Activated T-cell treated with anti-CD3 and anti-CD28 coated beads, Interleukin-2, amount 50 U/mL, for 1 hour (primary cell): ENCODE data around the gene EBLN1.
"Not testable (repeated sequence)": the region's sequence is repeated elsewhere in the genome, so short reads cannot be mapped to it uniquely, and the experiment has no call there.

Source experiments
- DNase-seq: peaks from one replicate; pipeline ENCODE4 v3.0.0-alpha.2; 2020

The EBLN1 gene

DNA sequence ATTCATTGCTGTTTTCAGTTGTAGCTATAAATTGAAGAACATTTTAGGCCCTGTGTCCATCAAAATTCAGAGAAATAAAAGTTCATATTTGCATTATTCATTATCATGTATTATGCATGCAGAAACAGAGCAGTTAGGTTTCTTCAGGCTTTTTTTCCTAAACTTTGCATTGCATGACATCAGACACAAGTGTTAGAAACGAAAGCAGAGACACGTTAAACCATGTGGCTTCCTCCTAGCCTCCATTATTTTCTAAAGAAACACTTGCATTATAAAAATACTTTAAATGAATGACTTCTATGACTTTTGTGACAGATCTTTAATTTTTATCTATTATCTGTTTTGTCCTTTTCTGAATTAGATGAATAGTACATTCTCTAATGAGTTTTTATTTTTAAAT is 8.8 kb upstream of the EBLN1 start:
- DNase-seq, result no peak

- no peak for DNase-seq
Observed at GRCh38 chr10:22222236-22223190, 4.7 kb upstream of the EBLN1 start.

GRCh38 chr10:22219308-22219707 is 1.5 kb upstream of the EBLN1 start:
- no peak for DNase-seq

- no peak for DNase-seq
Observed at GRCh38 chr10:22218448-22218847, 633 bp upstream of the EBLN1 start.

DNA sequence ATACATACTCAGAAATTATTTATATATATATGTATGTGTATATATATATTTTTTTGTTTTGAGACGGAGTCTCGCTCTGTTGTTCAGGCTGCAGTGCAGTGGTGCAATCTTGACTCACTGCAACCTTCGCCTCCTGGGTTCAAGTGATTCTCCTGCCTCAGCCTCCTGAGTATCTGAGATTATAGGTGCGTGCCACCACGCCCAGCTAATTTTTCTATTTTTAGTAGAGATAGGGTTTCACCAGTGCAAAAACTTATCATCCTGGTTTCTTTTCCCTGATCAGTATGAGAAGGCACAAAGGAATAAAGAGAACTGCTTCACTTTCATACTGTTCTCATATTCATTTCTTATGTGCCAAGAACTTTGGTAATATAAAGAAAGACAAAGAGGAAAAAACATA is 731 bp downstream of the EBLN1 start:
- not testable (repeated sequence) for DNase-seq

DNA sequence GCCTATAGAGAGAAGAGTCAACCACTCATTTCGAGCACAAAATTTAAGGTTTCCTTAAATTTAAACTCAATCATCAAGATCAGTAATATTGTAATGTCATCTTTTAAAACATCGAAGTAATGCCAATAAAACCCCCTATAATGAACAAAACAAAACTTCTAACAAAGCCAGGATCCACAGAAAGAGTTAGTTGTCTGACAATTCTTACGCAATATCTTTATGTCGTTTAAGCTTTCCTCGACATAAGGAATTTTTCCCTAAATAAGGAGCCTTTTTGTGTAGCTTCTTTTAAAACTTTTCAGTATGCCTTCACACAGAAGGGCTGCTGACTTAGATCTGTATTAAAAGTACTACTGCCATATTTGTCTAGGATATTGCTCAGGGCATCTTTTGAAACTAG is 7.5 kb downstream of the EBLN1 start:
- no peak for DNase-seq

- DNase-seq, result no peak
Observed at GRCh38 chr10:22193945-22194344, 23.9 kb downstream of the EBLN1 start.

GRCh38 chr10:22185586-22185985 is 32.2 kb downstream of the EBLN1 start:
- DNase-seq, result no peak

DNA sequence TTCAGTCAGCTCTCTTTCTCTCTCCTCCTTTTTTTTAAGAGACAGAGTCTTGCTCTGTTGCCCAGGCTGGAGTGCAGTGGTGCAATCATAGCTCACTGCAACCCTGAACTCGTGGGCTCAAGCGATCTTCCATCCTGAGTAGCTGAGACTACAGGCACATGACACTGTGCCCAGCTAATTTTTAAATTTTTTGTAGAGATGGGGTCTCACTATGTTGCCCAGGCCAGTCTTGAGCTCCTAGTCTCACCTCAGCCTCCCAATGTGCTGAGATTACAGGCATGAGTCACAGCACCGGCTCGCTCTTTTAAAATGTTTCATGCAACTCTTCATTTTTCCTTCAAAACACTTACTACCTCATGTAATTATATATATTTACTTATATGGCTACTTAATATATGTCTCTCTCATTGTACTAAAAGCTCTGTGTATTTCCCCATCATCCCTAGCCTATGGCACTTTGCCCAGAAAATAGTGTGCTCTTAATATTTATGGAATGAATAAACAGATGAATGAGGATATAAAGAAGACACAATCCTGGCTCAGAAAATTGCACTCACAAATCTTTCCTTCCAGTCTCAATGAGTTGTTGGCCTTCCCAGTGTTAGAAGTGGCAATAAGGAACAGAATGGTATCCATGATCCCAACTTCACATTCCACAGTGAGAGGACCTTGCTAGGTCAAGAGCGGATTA is 33.9 kb downstream of the EBLN1 start:
- no peak for DNase-seq

DNA sequence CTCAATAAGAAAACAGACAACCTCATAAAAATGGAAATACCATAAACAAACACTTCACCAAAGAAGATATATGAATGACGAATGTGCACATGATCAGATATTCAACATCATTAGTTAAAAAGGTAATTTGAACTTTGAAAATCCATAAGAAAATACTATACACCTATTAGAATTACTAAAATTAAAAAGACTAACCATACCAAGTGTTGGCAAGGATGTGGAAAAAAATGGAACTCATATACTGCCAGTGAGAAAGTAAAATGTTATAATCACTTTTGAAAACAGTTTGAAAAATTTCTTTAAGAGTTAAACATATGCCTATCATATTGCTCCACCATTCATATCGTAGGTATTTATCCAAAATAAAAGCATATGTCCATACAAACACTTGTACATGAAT is 37.1 kb downstream of the EBLN1 start:
- no peak for DNase-seq

- no peak for DNase-seq
Observed at GRCh38 chr10:22174442-22174841, 43.4 kb downstream of the EBLN1 start.

DNA sequence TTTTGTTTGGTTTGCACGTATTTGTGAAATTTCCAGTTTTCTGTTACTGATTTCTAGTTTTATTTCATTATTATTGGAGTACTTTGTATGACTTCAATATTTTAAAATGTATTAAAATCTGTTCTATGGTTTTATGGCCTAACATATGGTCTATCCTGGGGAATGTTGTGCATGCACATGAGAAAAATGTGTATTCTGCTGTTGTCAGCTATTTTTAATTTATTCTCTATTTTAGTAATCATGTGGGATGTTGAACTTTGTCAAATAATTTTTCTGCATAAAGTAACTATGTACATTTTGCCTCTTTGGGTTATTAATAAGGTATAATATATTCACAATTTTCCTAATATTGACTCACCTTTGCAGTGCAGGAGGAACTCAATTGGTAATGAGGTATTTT is 46.7 kb downstream of the EBLN1 start:
- no peak for DNase-seq

GRCh38 chr10:22170582-22170981 is 47.2 kb downstream of the EBLN1 start:
- no peak for DNase-seq

DNA sequence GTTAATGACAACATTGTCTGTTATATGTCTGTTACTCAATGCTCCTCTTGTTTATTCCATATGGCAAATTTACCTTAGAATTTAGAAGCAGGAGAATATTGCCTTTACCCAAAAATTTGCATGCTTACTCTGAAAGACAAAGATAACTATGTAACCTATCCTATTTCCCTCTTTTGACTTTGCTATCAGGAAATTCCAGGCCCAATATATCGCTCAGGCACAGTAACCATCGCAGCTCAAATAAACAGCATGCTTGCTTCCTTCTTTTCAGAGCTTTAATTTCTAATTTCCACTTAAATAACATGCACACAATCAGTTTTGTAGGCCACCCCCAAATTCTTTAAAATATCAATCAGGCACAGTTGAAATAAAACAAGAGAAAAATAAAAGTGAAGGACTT is 57.8 kb downstream of the EBLN1 start:
- DNase-seq, result no peak

DNA sequence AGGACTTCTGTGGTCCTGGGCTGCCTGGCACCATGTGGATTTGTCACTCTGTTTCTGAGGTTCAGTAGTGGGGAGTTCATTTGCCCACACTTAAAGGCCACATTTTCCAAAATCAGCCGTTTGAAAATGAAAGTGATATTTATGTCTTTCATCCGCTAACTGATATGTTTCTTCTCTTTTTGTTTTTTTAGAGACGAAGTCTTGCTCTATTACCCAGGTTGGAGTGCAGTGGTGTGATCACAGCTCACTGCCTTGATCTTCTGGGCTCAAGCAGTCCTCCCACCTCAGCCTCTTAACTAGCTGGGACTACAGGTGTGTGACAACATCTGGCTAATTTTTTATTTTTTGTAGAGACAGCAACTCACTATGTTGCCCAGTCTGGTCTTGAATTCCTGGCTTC is 58.6 kb downstream of the EBLN1 start:
- no peak for DNase-seq
